Activated CD8-positive, alpha-beta memory T cell treated with anti-CD3 and anti-CD28 coated beads for 4 hours (primary cell): ENCODE data around the gene TBC1D5.

ENCODE experiments used
- DNase-seq, 2 donors: peaks; one replicate each; pipeline ENCODE4 v3.0.0-alpha.2; 2020; ENCODE audit warnings: low read depth in 2 of 2

The TBC1D5 gene

DNA sequence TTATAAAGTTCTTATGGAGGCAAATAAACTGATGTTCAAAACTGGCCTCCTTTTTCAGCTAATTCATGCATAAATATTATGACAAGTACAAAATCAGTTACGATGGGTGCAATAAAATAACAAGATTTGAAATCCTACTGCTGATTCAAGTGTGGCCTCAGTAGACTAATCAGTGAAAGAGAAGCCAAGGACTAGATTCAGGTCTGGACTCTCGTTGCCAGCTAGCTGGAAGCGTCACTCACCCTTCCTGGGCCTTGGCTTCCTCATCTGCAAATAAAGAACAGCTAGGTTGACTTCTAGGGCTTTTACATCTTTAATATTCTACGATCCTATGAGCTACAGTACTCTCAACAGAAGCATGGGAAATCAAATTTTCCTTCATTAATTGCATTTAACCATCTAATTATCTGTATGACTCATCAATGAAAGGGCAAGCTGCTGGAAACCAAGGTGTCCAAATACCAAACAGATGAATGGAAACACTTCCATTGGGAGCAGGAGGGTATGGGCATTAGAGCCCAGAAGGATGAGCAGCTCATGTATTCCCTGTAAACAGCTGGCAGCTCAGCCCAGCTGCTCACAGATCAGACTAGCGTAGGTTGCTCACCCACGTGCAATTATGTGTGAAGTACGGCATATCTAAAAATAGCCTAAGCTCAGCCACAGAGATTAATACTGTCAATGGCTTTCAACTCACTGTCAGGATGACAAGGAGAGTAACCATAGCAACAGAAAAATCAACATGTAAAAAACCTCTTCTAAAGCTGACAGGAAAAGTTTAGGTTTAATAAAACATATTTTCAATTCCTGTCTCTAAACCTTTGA lies 562.8 kb downstream of the TBC1D5 start:
- DNase-seq, result no peak

DNA sequence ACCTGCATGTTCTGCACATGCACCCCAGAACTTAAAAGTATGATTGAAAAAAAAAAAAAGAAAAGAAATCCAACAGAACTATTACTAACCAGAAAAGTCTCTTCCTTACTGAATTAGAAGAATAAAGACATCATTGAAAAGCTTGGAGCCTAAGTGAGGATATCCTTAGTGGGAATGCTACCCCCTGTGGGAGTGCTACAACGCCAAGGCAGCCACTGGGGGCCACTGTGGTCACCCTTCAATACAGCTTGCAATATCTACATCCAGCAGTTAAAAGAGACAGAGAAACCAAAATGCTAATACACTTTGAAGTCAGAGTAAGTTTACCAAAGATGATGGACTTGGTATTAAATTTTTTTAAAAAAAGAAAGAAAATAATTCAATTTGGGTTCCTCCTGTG lies 565.7 kb downstream of the TBC1D5 start:
- no peak for DNase-seq

DNA sequence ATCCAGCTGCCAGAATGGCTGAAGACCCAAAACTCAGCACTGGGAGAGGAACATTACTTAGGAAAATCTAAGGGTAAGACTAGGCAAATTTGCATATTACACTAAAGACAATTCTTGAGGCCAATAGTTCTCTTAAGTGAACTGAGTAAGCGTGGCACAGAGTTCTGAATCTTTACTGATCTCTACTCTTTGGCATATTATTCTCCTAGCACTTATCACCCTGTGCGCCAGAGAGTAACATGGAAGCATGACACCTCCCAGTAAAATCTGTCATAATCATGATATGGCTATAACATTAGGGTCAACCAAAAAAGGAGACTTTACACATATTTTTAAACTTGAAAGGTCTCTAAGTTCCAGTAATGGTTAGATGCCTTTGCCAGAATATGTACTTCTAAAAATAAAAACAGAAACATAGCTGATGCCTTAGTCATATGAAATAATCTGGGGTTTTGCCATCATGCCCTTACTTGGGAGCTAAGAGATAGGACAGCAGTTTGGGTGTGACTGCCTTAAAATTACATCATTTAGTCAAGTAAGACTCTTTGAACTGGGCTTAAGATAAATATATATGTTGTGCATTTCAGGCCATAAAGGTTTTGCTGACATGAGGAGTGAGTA lies 567.1 kb downstream of the TBC1D5 start:
- DNase-seq, result no peak

DNA sequence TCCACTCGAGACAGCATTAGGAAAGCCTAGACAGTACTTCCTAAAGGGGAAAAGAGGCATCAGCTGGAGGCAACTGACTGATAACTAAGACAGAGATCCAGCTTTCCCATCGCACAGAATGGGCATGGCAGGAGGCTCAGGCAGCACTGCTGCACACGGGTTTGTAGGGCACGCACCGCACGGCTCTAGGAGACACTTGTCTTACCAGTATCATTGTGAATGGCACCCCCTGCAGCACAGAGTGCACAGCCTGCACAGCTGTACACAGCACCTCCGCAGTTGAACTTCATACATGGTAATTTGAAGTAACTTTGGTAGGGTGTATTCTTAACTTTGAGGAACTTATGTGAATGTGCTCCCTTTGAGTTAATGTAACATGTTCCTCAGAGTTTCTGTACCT lies 576.1 kb downstream of the TBC1D5 start:
- DNase-seq, result no peak

DNA sequence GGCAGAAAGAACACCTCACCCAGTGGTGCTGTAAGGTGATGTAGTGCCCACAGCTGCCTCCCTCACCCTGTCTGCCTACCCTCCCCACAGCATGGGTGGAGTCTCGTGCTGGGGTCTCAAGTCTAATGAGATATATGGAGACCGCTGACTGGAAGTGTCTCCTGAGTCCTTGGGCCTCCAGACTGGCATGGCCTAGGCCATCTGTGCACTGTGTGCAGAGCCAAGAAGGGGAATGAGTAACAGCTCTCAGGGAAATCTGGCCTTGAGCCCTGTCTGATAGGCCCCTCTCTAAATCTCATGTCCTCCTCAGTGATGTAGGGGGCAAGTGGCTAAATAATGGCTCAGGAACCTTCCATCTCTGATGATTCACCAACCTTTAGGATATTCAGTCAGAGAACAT lies 580.3 kb downstream of the TBC1D5 start:
- no peak for DNase-seq

DNA sequence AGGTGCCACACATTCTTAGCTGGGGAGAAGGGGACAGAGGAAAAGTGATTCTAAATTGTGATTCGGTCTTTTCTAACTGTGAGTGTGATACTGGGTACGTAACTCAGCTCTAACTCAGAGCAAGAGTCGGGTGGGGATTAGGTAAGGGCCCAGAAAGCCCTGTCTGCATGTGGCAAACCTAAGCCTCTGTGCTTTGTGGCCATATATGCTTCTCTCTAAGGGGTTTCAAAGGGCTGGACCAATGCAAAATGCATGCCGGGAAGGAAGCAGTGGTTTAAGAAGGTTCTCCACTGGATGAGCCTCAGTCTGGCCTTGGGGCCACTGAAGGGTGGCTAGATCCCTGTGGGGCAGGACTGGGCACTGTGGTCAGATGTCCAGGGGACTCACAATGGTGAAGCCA lies 581.8 kb downstream of the TBC1D5 start:
- no peak for DNase-seq

DNA sequence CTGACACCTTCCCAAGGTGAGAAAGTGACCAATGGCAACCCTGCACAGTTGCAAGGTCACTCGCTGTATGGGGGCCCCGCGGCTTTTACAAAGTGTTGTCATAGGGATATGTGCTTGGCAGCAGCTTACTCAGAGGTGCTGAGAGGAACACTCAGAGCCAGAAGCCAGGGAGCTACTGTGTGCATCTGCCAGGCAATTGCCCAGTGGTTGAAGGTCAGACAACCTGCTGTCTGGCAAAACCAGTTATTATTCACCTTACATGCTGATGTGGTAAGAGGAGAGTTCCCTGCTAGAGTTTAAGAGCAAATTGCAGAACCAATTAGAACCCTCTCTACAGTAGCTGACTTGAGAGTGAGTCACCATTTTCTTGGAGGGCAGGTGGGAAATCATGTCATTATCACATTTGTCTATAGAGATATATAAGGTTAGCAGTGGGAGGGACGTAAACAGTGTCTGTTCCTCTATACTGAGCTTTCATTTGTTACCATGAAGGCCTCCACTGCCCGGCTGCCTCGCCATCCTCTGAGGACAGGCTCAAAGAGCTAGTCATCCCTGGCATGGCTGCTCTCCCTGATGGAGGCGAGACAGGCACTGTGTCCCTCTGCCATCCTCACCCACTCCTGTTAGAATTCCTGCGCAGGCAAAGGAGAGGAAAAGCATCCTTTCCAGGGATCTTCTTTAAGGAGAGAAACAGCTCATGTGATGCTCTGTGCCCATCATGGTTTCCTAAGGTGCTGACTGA lies 583.3 kb downstream of the TBC1D5 start:
- no peak for DNase-seq

DNA sequence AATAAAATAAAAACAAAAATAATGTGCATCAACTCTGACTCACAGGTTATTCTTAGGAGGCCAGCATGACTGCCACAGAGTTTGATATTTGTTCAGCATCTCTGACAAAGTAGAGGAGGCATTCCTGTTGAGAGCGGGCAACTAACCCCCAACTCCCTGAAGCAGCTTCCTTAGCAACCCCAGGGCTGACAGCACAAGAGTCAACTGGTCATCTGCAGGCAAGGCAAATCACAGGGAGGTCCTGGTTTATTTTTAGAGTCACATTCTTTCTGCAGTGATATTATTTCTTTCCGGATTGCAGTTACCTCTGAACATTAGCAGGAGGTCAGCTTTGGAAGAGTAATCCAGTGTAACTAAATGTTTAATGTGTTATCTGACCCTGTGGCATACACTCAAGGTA lies 584.7 kb downstream of the TBC1D5 start:
- DNase-seq, result no peak

DNA sequence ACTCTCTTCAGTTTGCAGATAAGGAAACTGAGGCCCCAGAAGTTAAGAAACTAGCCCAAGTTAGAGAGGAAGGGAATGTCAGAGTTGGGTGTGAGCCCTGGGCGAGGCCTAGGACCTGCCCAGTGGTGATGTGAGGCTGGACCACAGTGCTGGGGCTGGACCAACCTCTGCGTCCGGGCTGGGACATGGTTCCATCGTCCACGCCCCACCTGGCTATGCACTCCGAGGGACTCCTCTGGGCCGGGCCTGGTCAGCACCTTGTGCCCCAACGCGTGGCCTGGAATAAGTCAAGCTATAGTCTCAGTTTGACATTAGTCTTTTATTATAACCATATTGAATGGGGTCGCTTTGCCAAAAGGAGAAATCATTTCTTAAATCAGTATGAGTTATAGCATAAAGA lies 585.6 kb downstream of the TBC1D5 start:
- no peak for DNase-seq

DNA sequence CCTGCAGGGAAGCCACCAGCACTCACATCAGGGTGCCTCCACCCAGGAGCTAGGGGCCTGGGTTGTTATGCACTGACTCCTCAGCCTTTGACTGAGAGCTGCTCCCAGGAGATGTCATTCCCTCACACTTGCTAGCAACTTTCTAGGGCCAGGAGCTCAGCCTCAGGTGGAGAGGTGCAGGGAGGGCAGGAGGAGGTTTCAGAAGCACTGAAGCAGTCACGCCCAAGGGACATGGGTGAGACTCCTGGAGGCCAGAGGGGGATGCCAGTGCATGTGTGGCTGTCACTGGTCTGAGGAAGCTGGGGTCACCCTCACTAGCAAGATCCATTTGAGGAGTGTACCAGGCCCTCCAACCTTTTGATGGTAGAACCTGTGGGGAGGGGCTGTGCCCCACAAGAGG lies 586.5 kb downstream of the TBC1D5 start:
- DNase-seq, result no peak

DNA sequence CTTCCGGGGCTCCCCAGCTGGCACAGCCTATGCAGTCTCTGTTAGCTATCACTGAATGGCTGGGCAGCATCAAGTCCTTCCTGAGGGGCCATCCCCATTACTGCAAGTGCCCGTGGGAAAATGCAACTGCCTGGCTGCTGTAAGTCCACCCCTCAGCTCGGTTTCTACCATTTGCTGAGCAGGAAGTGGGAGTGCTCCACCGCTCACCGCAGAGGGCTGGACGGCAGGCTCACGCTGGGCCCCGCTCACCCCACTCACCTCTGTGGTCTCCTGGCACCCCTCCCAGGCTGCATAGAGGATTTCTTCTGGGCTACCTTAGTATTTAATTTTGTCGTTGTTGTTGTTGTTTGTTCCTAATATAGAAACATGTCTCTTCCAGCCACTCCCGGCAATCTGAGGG lies 587.5 kb downstream of the TBC1D5 start:
- no peak for DNase-seq

DNA sequence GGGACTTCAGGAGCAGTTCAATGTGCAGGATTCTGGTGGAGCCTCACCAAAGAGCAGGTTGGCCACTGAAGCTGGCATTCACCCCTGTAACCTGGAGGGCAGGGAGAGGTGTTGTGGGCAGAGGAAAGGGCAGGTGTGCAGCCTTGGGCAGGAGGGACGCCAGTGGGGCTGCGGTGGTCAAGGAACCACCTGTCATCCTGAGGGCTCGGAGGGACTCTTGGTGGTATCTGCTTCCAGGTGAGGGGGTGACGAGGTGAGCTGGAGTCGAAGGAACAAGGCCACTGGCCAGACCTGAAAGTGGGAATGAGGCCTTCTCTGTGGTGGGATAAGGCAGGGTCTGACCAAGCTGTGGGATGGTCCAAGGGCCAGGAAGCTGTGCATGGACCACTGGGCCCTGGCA lies 588.2 kb downstream of the TBC1D5 start:
- DNase-seq, result no peak

DNA sequence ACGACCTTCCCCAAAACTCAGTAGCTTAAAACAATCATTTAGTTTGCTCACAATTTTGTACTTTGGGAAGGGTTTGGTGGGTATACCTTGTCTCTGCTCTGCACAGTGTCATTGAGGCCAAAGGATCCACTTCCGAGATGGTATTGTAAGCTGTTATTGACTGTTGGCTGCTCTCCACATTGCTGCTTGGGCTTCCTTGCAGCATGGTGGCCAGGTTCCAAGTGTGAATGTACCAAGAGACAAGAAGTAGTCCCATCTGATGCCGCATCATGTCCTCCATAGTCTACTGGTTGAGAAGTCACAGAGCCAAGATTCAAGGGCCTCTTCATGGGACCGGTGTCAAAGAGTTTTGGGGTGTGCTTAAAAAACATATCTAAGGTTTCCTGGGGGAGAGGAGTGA lies 589.2 kb downstream of the TBC1D5 start:
- no peak for DNase-seq

DNA sequence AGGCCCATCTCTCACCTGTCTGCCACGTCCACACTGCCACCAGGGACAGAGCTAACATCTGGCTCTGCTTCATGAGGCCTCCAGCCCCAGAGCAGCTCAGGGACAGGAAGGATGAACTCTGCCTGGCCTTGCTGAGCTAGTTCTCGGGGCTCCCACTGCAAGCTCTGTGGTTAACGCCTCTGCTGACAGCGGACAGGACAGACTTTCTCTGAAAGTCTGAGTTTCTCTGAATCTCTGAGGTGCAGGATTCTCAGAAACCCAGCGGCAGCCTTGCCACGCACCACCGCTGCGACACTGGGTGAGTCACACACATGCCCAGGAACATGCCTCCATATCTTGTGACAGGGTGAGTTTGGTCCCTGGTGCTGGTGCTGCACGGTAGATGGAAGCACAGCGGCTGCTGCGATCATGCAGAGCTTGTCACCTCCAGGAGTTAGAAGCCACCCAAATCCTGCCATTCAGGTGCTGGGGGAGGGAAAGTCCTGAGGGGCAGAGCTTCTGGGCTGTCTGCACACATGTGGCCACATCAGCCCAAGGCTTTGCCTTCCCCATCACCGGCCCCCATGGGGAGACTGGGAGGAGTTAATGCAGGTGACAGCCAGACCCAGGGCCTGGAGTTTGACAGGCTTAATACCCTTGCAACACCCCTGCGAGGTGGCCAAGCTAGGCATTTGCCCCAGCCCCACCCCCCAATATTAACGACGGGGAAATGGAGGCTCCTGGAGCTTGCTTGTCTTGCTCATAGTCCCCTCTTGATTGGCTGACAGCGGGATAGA lies 590.6 kb downstream of the TBC1D5 start:
- peak; percentile 58 to 82 for DNase-seq

DNA sequence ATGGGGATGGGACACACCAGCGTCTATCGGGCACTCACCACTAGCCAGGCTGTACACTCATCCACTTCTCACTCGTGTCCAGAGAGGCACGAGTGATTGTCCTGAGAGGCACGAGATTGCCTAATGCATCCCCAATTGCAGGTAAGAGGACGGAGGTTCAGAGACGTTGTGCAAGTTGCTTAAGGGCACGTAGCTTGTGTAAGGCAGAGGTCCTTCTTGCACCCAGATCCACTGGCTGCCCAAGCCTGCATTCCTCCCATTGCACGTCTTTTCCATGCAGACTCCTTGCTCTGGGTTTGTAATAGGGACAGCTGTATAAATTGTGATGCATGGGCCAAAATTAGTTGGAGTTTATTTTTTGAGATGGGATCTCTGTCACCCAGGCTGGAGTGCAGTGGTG lies 593.4 kb downstream of the TBC1D5 start:
- DNase-seq, result no peak

DNA sequence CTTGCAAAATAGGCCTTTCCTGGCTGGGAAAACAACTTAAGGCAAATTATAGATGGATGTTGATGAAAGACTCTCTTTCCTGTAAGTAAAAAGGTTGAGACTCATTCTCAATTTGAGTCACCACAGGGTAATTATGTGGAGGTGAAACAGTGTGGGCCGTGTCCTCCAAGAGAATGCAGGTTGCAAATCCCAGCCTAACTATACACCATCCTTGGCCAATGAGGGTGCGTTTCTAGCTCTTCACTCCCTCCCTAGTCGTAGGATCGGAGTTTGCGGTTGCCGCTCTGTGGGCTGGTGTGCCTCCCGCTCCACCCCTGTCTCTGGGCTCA lies 597.8 kb downstream of the TBC1D5 start:
- DNase-seq, result no peak

DNA sequence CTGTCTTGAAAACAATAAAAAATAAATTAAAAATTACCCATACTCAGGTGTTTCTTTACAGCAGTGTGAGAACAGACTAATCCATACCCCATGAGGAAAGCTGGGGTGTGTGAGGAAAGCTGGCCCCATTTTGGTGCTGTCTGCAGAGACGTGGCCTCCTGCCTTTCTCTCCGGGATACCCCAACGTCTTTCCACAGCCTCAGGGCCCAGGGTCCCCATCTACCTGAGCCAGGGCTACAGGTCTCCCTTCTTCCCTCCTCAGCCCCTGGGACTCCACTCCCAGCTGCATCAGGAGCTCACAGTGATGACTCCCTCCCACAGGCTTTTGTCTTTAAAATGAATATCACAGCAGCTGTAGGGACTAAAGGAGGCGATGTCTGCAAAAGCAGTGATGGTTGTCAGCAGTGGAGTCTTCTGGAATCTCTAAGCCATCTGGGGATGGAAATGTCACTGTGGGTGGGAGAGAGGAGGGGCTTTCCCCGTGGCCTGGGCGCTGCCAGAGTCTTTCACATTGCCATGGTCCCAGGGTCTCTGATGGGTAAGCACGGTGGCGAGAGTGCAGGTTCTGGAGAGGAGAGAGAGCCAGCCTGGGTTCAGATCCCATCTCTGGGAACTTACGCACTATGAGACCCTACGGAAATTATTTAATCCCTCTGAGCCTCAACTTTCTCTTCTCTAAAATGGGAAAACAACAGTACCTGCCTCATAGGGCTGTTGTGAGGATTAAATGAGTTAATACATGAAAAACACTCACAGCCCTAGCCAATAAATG lies 598.4 kb downstream of the TBC1D5 start:
- no peak for DNase-seq

DNA sequence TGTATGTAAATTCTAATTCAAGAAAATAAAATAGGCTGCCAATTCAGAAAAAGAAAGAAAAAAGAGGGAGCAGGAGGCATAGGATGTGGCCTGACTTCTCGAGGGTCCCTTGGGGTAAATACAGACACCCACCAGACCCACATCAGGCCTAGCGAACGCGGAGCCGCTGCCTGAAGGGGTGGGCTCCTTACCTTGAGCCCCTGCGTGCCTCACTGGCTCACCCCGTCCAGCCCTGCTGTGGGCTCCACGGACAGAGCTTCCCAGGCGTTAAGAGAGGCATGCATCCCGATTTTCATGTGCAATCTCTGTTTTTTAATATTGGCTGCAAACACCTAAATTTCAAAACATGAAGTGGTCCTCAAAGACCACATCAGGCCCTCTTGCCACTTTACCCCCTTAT lies 599.9 kb downstream of the TBC1D5 start:
- DNase-seq, result no peak

DNA sequence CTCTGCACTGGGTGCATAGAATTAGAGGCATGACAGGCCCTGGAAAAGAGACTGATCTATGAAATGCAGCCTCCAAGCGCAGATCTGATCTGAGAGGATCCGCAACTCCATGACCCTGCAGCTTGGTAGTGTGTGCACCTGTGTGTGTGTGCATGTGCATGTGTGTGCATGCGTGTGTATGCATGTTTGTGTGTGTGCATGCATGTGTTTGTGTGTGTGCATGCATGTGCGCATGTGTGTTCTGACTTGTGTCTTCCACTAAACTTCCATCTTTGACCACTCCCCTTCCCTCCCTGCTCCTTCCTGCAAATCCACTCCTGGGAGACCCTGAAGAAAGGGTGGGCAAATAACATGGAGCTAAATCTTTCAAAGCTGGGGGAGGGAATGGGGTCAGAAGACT lies 600.7 kb downstream of the TBC1D5 start:
- no peak for DNase-seq

DNA sequence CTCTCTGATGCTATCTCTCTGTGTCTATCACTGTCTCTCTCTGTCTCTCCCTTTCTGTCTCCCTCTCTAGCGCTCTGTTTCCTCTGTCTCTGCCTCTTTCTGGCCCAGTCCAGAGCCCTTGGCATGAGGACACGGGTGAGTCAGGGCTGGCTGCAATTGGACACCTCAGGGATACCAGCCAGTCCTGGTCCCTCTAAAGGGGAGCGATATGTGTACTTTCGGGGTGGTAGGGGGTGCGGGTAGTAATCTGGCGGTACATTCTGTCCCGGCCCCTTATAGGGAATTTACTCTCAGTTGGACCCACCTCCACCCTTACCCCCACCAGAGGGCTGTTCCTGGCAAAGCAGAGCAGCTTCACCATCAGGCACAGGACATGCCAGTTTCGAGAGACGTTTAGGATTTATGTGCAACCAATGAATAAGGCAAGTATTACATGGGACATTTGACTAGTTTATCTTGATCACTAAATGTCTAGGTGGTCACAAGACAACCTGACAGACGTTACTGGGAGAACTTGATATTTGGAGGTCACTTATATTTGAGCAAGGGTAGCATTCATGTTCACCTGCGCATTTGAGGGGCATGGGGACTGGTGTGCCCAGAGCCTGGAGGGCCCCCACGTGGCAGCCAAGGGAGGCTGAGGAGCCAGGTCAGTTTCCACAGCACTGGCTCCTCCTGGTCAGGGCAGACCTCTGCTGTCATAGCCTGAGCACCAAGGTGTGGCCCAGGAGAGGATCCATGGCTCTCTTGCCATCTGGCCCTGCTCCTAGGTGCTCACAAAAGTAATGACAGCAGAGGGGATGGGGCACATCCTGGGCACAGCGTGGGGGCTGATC lies 601.5 kb downstream of the TBC1D5 start:
- DNase-seq, result no peak
